HG02870 (cell line): ENCODE measurements around the gene FAM98B.

Source experiments
- ATAC-seq: cut with Tn5 transposase; IDR thresholded peaks from one replicate; pipeline ENCODE4 v1.9.1; 2021; ENCODE audit warnings: mild to moderate bottlenecking, moderate library complexity; ENCODE audit not compliant: unreplicated experiment

The FAM98B gene

DNA sequence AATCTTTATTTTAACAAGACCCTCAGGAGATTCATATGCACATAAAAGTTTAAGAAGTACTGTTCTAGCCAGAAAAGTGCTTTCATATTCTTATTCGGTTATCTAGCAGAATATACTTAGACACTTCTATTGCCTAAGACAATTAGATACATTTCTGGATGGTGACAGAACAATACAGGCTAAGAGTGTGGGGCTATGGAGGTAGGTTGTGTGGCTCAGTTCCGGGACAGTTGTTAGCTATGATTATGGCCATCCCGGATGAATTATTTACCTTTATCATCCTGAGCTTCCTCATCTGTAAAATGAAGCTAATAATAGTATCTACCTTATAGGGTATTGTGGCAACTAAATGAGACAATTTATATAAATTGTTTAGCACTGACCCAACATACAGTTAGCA, 6.6 kb downstream of the FAM98B start:
- no peak for ATAC-seq

DNA sequence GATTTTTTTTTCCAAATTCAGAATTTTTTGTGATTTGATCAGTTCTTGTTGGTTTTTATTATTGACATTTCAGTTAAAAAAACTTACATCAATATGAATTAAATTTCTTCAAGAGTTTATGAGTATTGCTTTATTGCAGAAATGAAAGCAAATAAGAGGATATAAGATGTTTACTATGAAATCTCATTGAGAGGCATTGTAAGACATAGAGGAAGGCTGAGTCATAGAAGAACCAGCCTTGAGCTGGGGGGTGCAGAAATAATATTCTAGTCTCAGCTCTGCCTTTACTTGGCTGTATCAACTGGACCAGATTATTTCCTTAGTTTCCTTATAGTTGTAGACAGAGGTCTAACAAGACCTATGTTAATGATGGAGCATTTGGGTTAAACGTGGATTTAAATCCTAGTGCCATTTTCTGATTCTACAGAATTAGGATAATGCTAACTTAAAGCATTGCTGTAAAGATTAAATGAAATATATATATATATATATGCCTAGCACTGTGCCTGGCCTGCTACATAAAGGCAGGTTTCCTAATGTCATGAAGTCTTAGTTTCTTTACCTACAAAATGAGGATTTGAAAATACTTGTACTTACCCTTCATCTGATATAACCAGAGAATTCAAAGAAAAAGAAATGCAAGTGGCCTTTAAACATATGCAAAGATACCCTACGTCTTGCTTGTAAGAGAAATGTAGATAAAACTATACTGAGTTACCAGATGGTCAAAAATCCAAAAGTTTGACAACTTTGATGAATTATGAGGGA, 7.3 kb downstream of the FAM98B start:
- ATAC-seq, result peak; percentile 87

DNA sequence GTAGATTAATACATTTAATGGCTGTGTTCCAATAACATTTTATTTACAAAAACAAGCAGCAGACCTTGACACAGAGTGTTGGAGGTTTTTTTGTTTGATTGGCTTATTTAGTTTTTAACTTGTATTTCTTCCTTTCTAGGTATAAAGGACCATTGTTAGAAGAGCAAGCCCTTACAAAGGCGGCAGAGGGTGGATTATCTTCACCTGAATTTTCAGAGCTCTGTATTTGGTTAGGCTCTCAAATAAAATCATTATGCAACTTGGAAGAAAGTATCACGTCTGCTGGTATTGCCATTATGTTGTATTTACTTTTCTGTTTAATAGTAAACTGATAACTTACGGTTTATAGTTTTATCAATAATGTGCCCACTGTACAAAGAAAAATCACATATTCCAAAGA, 10.0 kb downstream of the FAM98B start:
- ATAC-seq, result no peak

DNA sequence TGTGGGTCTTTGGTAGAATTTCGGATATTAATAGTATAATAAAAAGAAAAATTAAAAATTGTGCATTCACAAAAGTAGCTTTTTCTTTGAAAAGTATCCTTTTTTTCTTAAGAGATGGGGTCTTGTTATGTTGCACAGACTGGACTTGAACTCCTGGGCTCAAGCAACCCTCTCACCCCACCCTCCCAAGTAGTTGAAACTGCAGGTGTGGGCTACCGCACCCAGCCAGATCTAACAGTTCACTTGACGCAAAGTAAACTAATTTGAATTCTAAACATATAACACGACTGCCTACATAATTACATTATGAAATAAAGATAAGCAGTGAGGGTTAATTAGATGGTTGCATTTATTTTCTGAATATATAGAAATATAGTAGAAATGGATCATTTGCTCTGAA, 10.7 kb downstream of the FAM98B start:
- ATAC-seq, result no peak

DNA sequence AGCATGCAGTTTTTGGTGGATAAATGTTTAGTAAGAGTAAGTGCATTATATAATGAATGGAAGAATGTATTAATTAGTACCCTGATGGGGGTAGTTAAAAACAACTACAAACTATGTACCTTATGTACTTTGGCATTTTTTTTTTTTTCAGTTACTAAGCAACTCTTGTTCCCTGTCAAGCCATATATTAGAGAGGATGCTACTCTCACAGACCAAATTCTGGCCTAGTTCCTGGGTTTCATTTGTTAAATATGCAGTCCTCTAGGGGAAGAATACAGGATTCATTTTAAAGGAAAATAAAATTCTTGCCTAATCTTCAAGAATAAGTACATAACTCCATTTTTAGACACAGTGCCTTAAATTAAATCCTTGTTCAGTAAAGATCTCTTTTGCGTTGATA, 16.9 kb downstream of the FAM98B start:
- no peak for ATAC-seq

DNA sequence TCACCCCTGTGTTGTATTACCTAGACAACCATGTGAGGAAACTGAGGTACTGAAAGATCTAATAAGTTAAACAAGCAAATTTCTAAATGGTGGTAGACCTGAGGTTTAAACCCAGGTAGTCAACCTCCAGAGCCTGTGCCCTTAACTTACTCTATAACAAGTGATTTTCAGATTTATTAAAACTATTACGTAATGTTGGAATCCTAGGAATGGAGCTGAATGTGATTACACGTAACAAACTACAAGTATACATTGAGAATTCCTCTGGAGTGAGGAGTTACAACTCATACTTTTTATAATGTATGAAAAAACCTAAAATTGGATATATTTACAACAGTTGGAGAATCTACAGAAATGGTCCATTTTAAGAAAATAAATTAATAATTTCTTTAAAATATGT, 18.0 kb downstream of the FAM98B start:
- ATAC-seq, result no peak

DNA sequence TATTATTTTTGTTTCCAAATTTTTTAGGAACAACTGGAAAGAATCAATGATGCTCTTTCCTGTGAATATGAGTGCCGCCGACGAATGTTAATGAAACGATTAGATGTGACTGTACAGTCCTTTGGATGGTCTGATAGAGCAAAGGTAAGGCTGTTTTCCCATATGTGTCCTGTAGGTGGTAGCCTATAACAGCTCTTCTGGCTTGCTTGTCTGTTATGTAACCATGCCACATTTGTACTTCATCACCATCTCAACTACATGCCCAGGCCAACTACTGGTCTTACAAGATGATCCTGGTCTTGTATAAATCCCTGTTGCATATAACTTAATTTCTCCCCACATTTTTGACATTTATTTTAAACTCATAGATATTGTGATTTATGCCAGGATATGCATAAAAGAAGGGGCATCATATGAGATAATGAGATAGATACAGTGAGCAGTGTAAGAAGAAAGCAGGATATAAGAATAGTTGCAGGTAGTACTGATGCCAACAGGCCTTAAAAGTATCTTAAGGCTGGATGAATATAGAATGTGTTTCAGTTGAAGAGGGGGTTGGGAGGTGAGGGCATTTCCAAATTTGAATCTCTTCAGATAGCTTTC, 20.3 kb downstream of the FAM98B start:
- ATAC-seq, result peak; percentile 98

DNA sequence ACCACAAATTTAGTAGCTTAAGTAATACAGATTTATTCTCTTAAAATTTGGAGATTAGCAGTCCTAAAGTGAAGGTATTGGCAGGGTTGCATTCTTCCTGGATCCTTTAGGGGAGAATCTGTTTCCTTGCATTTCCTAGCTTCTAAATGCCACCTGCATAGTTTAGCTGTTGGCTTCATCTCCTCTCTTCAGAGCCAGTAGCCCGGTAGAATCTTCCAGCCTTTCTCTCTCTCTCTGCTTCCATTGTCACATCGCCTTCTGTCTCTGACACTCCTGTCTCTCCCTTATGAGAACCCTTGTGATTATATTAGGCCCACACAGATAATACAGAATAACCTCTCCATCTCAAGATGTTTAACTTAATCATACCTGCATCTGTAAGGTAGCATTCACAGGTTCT, 21.4 kb downstream of the FAM98B start:
- no peak for ATAC-seq

DNA sequence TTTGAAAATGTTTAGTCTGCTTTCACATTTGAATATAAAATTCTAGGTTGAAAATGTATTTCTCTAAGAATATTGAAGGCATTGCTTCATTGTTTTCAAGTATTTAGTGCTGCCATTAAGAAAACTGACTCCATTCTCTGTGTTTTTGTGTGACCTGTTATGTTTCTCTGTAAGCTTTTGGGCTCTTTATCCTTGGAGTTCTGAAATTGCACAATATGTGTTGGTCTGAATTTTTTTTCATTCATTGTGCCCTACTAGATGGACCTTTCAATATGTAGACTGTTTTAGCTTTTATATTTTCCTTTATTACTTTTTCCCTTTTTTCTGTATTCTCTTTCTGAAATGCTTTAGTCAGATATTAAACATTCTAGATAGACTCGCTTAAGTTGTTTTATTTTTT, 22.2 kb downstream of the FAM98B start:
- no peak for ATAC-seq

DNA sequence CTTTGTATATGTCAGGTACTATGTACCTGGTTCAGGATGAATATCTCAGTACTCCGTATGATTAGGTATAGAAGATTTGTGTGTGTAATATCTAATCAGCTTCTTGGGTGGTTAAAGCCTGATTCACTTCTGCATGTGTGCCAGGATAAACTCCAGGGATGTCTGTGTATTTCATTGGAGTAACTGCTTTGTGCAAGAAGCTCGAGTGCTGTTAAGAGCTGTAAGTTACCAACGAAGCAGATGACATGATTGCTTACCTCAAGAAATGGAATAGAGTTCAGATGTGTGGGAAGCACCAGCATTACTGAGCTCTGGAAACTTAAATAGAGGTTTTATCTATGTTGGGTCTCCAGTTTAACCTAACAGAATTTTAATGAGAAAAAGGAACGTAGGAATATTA, 23.7 kb downstream of the FAM98B start:
- no peak for ATAC-seq

DNA sequence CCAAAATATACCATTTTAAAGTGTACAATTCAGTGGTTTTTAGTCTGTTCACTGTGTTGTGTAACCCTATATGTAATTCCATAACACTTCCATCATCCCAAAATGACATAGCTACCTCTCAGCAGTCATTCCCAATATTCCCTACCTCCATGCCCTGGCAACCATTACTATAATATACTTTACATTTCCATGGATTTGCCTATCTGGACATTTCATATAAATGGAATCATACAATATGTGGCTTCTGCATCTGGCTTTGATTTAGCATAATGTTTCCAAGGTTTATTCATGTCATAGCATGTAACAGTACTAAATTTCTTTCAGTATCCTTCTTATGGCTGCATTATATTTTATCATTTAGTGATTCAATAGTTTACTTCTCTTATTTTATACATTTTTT, 25.3 kb downstream of the FAM98B start:
- ATAC-seq, result no peak

DNA sequence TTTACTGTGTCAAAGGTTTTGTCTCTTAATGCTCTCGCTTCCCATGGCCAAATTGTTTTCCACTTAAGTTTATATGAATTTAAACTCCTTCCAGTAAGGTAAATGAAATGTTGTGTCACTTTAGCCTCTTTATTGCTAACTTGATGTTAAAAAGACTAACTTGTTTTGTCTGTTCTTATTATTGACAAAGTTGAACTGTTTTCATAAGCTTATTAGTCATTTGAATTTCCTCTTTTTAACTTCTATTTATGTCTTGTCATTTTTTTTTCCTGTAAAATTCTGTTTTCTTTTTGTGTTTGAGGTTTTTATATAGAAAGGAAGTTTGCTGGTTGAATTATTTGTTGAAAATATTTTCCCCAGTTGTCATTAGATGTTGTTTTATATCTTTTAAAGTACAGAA, 25.8 kb downstream of the FAM98B start:
- no peak for ATAC-seq

DNA sequence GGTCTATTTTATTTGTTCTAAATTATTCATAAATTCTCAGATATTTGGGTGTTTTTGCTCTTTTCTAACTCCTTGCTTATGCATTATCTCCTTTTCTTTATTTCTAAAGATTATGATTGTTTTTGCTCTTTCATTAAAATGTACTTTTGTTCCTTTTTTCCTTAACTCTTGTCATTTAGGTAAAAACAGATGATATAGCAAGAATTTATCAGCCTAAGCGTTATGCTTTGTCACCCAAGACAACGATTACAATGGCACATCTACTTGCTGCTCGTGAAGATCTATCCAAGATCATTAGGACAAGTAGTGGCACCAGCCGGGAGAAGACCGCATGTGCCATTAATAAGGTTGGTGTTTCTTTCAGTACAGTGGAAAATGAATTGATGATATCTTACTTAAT, 27.2 kb downstream of the FAM98B start:
- no peak for ATAC-seq

DNA sequence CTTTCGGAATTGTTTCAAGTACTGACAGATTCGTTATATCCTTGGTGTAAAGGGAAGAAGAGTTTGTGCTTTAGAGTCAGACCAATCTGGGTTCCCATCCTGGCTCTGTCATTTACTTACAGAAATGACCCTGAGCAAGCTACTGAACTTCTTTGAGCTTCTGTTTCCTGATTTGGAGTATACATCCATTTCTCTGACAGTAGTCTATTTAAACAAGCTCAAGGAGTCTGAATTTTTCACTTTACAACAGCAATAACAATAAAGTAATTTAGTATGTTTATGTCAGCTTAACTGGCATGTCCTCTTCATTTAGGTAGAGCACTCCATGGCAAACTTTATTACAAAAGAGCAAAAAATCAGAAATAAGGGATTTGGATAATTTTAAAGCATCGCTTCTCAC, 27.8 kb downstream of the FAM98B start:
- no peak for ATAC-seq

DNA sequence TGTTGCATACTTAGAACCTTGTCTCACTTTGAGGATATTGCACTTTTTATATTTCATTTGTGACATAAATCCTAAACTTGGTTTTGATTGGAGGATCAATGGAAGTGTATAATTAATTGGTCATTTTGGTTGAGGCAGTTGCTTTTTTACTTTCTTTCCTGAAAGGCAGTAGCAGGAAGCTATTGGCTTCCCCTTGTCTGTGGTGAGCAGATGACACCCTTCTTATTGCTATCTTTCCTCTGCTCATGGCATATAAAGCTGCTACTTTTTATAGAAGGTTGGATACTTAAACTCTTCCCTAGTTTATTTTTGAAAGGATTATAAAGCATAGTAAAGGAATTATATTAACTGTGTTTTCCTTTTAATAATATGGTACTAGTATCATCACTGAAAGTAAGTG, 28.6 kb downstream of the FAM98B start:
- no peak for ATAC-seq

DNA sequence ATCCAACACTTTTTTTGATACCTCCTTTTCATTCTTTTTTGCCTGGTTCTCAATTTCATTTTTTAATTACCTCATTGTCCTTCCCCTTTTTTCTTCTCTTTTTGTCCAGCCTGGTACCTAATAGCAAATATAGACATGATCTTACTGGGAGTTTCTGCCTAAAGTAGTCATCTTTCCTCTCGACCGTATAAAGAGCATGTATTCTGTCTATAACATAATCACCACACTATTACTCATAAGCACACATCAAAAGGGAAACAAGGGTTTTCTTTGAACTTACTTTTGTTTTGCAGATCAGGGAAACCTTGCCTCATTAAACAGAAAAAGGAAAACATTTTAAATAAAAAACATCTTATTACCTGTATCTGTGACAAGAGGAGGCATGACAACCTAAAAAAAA, 33.0 kb downstream of the FAM98B start:
- ATAC-seq, result no peak

DNA sequence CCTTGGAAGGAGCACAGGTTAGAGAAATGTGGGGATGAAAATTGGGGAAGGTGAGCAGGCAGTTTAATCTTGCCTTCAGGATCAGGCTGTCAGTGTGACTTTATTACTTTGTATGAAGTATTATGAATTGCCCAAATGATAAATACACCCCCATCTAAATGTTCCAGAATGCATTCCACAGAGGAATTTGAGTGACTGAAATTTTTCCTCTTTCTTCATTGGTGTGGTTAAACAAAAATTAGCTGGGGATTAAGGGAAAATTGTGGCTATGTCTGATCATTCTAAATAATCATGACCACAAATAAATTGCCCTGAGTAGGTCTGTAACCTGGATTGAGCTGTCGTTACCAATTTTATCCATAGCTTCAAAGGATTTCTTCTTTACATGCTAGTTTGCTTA, 33.5 kb downstream of the FAM98B start:
- ATAC-seq, result no peak

DNA sequence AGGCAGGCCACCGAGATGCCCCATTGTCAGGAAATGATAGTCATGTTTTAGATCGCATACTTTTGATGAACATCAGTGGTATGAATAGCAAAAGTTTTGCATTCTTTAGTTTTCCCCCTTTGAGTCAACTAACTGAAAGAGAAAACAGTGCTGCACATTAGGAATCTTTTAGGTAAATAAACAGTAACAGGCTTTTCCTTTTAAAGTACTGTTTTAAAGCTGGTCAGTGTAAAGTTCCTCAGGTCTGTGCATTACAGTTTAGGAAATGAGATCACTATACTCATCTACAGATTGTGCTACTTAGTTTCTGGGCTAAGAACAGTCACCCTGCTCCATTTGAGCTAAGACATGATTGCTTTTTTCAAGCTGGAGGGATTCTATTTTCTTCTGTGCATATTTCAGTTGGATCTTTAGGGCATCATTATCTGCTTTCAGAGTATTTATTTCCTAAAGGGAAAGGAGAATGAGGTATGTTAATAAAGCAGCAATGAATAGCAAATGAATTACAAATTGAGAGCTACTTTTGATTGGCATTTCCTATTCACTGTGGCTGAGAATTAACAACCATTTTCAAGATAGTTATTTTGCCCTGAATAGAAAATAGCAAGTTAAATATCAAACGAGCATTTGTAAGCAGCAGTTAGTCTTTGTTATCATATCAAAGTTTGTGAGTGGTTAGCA, 36.5 kb downstream of the FAM98B start:
- no peak for ATAC-seq

DNA sequence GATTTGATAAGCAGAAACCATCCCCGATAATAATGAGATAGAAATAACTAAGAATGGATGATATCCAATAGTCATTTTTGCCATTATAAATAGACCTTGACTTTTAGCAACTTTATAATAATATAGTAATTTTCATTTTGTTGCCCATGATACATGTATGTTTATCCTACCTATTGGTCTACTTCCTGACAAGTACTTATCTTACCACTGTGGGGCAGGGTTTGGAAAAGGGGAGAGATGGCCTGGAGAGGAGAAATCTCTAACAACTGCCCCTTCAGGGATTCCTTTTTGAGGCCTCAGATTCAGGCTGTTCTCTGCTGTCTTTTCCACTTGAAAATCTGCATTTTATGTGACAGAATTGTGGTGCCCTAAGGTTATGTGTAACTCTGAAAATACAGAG, 42.2 kb downstream of the FAM98B start:
- no peak for ATAC-seq

DNA sequence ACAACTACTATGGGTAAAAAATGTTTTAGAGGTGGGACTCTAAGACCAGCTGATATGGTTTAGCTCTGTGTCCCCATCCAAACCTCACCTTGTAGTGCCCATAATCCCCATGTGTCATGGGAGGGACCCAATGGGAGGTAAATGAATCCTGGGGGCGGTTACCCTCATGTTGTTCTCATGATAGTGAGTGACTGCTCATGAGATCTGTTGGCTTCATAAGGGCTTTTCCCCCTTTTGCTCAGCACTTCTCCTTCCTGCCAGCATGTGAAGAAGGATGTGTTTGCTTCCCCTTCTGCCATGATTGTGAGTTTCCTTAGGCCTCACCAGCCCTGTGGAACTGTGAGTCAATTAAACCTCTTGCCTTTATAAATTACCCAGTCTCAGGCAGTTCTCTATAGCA, 45.7 kb downstream of the FAM98B start:
- no peak for ATAC-seq

DNA sequence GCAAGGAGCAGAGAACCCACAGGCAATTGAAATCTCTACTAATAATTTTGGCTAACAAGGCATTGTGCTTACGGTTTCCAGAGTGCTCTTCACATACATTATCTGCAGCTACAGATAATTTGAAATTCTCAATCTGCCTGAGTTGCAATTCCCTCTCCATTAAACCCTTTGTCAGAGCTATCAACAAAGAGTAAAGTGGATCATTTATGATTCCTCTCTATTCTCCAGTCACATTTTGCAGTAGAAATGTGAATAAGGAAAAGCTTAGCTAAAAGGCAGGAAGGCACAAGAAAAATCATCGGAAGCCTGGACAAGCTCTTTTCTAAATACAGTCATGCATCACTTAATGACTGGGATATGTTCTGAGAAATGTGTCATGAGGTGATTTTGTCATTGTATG, 49.6 kb downstream of the FAM98B start:
- no peak for ATAC-seq

DNA sequence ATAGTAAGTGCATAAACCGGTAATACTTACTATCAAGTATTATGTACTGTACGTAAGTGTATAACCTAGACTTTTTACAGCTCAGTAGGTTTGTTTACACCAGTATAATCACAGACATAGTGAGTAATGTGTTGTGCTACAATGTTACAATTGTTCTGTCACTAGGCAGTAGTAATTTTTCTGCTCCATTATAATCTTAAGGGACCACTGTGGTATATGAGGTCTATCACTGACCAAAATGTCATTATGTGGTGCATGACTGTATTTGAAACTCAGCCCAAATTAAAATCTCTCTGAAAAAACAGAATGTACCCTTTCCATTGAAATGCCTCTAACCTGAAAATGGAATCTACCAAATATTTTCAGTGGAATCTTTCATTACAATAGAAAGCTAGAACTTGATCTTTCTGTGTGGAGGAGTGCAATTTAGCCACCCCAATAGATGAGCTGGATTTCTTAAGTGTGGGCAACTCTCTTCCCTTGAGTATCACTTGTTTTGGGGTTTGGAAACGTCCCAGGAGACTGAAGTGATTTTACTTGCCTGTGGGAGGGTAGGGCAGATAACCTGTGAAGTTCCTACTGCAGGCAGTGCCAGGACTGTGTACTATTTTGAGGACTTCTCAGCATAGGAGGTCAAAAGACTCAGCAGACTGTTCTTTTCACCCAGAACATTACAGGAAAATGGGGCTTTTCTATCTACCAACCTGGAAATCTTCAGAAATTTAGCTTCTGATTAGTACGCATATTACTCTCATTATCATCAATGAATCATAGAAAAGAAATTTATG, 50.9 kb downstream of the FAM98B start:
- no peak for ATAC-seq
